ENCODE results near the gene HABP2. TPM values are rescaled to one million over a fixed set of nuclear protein-coding genes. Genes with fewer than 3 reads are reported as not detected.

Gene HABP2
- polyA plus RNA-seq, 1 of the 3 experiments (the other 2 are of a cell fraction): not detected

DNA sequence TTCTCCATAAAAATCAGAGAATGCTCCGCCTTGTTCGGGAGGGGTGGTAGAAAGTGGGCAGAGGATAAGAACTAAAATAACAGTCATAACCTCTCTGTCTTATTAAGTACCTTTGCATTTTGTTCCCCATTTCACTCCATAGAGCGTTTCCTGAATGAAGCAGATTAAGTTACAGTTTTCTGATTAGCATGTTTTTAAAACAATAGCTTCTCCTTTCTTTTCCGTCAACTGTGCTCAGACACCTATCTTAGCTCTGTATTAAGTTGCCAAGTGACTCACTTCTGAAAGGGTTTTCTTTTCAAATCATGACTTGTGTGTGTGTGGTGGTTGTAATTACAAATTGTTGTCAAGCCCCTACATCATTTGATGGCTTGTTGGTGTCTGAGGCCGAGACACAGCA is 1.4 kb downstream of the HABP2 start:
- Histone ChIP-seq H3K36me3 (replicated peaks in 1 of 2; ENCODE audit: control insufficient read depth in 1 of 2, insufficient read depth in 2 of 2, low read length in 1 of 2) (no peaks in the 10 kb centered on the region), H3K4me3 (ENCODE audit: low read depth in 2 of 2, low read length in 1 of 2) (no peak overlapping the region), H3K4me2 (no peak overlapping the region), H3K9me3 (no peaks in the 10 kb centered on the region), H4K20me1 (ENCODE audit: insufficient read depth) (no peaks in the 10 kb centered on the region), H2AFZ (ENCODE audit: low read depth) (no peak overlapping the region), H3K4me1 (ENCODE audit: control insufficient read depth in 1 of 2, insufficient read depth in 2 of 2, low read depth in 1 of 2, low read length in 1 of 2) (peaks cover 6 to 15% of the 10 kb centered on the region in 2 experiments; a peak in 3 of 4 replicates), H3K27me3 (ENCODE audit: insufficient read depth) (no peaks in the 10 kb centered on the region), H3K27ac (ENCODE audit: low read depth in 2 of 2, low read length in 1 of 2) (no peak overlapping the region), H3F3A (replicated peaks; ENCODE audit: insufficient read depth) (no peaks in the 10 kb centered on the region), H3K9ac (no peak overlapping the region), H3K79me2 (ENCODE audit: insufficient read depth) (no peaks in the 10 kb centered on the region), H3K9me2 (no peaks in the 10 kb centered on the region)
- no peak for DNase-seq
- POLR2A ChIA-PET: no interaction called here
- WGBS (ENCODE audit: low lambda C conversion rate): 81% methylated on average over 5 of the region's 5 CpGs
- CTCF ChIA-PET: interaction anchor here (1.1 to 3.3 kb wide), 3 partner anchors 9 to 33 kb away, joined by 3 to 19 read pairs (median 14); no protein-coding TSS in a partner anchor
- no peak for TF ChIP-seq FOSL2 (IDR thresholded peaks at IDR 0.05; ENCODE audit: borderline replicate concordance, low read depth)
- no peak for TF ChIP-seq SMC3 (IDR thresholded peaks at IDR 0.05; ENCODE audit: low read depth, low read length)
- no peak for TF ChIP-seq FOXM1 (IDR thresholded peaks at IDR 0.05; ENCODE audit: low read depth)
- TF ChIP-seq IRF3 (IDR thresholded peaks at IDR 0.05; ENCODE audit: low read depth, low read length): no peak
- no peak for TF ChIP-seq GATA2 (CRISPR knock-in tag; IDR thresholded peaks at IDR 0.05)
- TF ChIP-seq CHD2 (IDR thresholded peaks at IDR 0.05; ENCODE audit: low read length, partially characterized antibody): no peak
- no peak for TF ChIP-seq SIN3A (IDR thresholded peaks at IDR 0.05; ENCODE audit: borderline replicate concordance, low read depth, low read length)
- TF ChIP-seq RAD21 (IDR thresholded peaks at IDR 0.05; ENCODE audit: low read length): no peak
- no peak for TF ChIP-seq EP300 (IDR thresholded peaks at IDR 0.05; ENCODE audit: borderline replicate concordance in 1 of 2, low read depth in 1 of 2, low read length in 1 of 2)
- no peak for TF ChIP-seq TCF12 (IDR thresholded peaks at IDR 0.05)
- TF ChIP-seq, protein P1, sequence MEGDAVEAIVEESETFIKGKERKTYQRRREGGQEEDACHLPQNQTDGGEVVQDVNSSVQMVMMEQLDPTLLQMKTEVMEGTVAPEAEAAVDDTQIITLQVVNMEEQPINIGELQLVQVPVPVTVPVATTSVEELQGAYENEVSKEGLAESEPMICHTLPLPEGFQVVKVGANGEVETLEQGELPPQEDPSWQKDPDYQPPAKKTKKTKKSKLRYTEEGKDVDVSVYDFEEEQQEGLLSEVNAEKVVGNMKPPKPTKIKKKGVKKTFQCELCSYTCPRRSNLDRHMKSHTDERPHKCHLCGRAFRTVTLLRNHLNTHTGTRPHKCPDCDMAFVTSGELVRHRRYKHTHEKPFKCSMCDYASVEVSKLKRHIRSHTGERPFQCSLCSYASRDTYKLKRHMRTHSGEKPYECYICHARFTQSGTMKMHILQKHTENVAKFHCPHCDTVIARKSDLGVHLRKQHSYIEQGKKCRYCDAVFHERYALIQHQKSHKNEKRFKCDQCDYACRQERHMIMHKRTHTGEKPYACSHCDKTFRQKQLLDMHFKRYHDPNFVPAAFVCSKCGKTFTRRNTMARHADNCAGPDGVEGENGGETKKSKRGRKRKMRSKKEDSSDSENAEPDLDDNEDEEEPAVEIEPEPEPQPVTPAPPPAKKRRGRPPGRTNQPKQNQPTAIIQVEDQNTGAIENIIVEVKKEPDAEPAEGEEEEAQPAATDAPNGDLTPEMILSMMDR (IDR thresholded peaks at IDR 0.05): no peak
- no peak for TF ChIP-seq NFIC (IDR thresholded peaks at IDR 0.05; ENCODE audit: borderline replicate concordance)
- TF ChIP-seq POLR2AphosphoS5 (IDR thresholded peaks at IDR 0.05; ENCODE audit: low read depth, low read length): no peak
- no peak for TF ChIP-seq EZH2phosphoT487 (IDR thresholded peaks at IDR 0.05; ENCODE audit: borderline replicate concordance, low read depth)
- no peak for TF ChIP-seq MEF2A (IDR thresholded peaks at IDR 0.05; ENCODE audit: borderline replicate concordance, low read depth)
- no peak for TF ChIP-seq REST (IDR thresholded peaks at IDR 0.05; ENCODE audit: low read depth, low read length)
- no peak for TF ChIP-seq ELF1 (IDR thresholded peaks at IDR 0.05)
- no peak for TF ChIP-seq GABPA (IDR thresholded peaks at IDR 0.05; ENCODE audit: low read depth)
- TF ChIP-seq YY1 (IDR thresholded peaks at IDR 0.05; ENCODE audit: low read depth): no peak
- no peak for TF ChIP-seq RXRA (IDR thresholded peaks at IDR 0.05; ENCODE audit: borderline replicate concordance, low read depth)

All from SK-N-SH (cell line).